ENCODE data around the gene MAP4K1. TPM values are rescaled to one million over a fixed set of nuclear protein-coding genes. Genes with fewer than 3 reads are reported as not detected.

The MAP4K1 gene
- polyA plus RNA-seq, 3 donors, result 19.8 to 41.3 (median 22.4) TPM

- Mint-ChIP-seq H3K27me3 (ENCODE audit: low read depth in 3 of 3) (no peaks in the 10 kb centered on the region), H3K4me3 (no peak overlapping the region), H3K9me3 (no peaks in the 10 kb centered on the region), H3K36me3 (peaks cover 32 to 35% of the 10 kb centered on the region in 2 donors), H3K4me1 (peaks cover 67% of the 10 kb centered on the region), H3K27ac (peak overlapping the region in 5 of 7 donors; percentile 1 to 83 (median 69))
- H3K9me3 ChIP-seq (replicated peaks in 1 of 2; ENCODE audit: control insufficient read depth in 1 of 2, insufficient read depth in 1 of 2, low read length in 2 of 2), result no peaks in the 10 kb centered on the region
- no peaks in the 10 kb centered on the region for H3K27me3 ChIP-seq (ENCODE audit: control insufficient read depth in 2 of 2, insufficient read depth in 2 of 2, low read length in 2 of 2)
- H3K36me3 ChIP-seq (replicated peaks in 1 of 2; ENCODE audit: control insufficient read depth in 1 of 2, insufficient read depth in 2 of 2, low read length in 2 of 2), result peaks cover 5 to 20% of the 10 kb centered on the region in 2 donors
- peaks cover 100% of the 10 kb centered on the region for H3K79me2 ChIP-seq (ENCODE audit: insufficient read depth, low read length)
- no peak for DNase-seq
- peak overlapping the region in 1 of 2 donors; percentile 59 for H3K27ac ChIP-seq (ENCODE audit: low read depth in 1 of 2, low read length in 2 of 2)
- H4K20me1 ChIP-seq (ENCODE audit: insufficient read depth, low read length), result peaks cover 76% of the 10 kb centered on the region
- H3K4me1 ChIP-seq (ENCODE audit: control insufficient read depth in 1 of 2, insufficient read depth in 2 of 2, low read length in 2 of 2), result peaks cover 54 to 65% of the 10 kb centered on the region in 2 donors
- TF ChIP-seq CTCF (IDR thresholded peaks at IDR 0.05), result no peak
- H3K9ac ChIP-seq (ENCODE audit: insufficient read depth, low read length, poor library complexity, severe bottlenecking), result no peak overlapping the region
- intact Hi-C loops (cut with micrococcal nuclease), result loop anchor here in 1 of 2 donors (5.0 kb wide), 1 partner anchor 37 kb away; no protein-coding TSS in a partner anchor
- no peak overlapping the region for H2AFZ ChIP-seq (ENCODE audit: insufficient read depth, low read depth, low read length, poor library complexity, severe bottlenecking)
- H3K4me3 ChIP-seq (replicated peaks in 1 of 3; ENCODE audit: low read depth in 2 of 3, low read length in 3 of 3), result no peak overlapping the region
- no CpG with 5 or more reads among the region's 5 CpGs for WGBS (ENCODE audit: insufficient coverage)
- H3K4me2 ChIP-seq (replicated peaks; ENCODE audit: extremely low read depth, low read length, poor library complexity, severe bottlenecking), result no peak overlapping the region
These were observed 37.5 kb upstream of the MAP4K1 start for GRCh38 chr19:38655148-38655824.

GRCh38 chr19:38654628-38655055, 36.9 kb upstream of the MAP4K1 start:
- Mint-ChIP-seq H3K4me1 (peaks cover 73% of the 10 kb centered on the region), H3K27me3 (ENCODE audit: low read depth in 3 of 3) (no peaks in the 10 kb centered on the region), H3K4me3 (no peak overlapping the region), H3K9me3 (no peaks in the 10 kb centered on the region), H3K36me3 (peaks cover 28 to 30% of the 10 kb centered on the region in 2 donors), H3K27ac (peak overlapping the region in 6 of 7 donors; percentile 1 to 74 (median 61))
- Histone ChIP-seq H2AFZ (ENCODE audit: insufficient read depth, low read depth, low read length, poor library complexity, severe bottlenecking) (no peak overlapping the region), H3K27me3 (ENCODE audit: control insufficient read depth in 2 of 2, insufficient read depth in 2 of 2, low read length in 2 of 2) (no peaks in the 10 kb centered on the region), H3K27ac (ENCODE audit: low read depth in 1 of 2, low read length in 2 of 2) (peak overlapping the region in 1 of 2 donors; percentile 96), H4K20me1 (ENCODE audit: insufficient read depth, low read length) (peaks cover 76% of the 10 kb centered on the region), H3K79me2 (ENCODE audit: insufficient read depth, low read length) (peaks cover 100% of the 10 kb centered on the region), H3K4me2 (replicated peaks; ENCODE audit: extremely low read depth, low read length, poor library complexity, severe bottlenecking) (no peak overlapping the region), H3K36me3 (replicated peaks in 1 of 2; ENCODE audit: control insufficient read depth in 1 of 2, insufficient read depth in 2 of 2, low read length in 2 of 2) (peaks cover 5 to 20% of the 10 kb centered on the region in 2 donors), H3K9me3 (replicated peaks in 1 of 2; ENCODE audit: control insufficient read depth in 1 of 2, insufficient read depth in 1 of 2, low read length in 2 of 2) (no peaks in the 10 kb centered on the region), H3K4me3 (replicated peaks in 1 of 3; ENCODE audit: low read depth in 2 of 3, low read length in 3 of 3) (no peak overlapping the region), H3K4me1 (ENCODE audit: control insufficient read depth in 1 of 2, insufficient read depth in 2 of 2, low read length in 2 of 2) (peaks cover 60 to 71% of the 10 kb centered on the region in 2 donors), H3K9ac (ENCODE audit: insufficient read depth, low read length, poor library complexity, severe bottlenecking) (no peak overlapping the region)
- intact Hi-C loops (cut with micrococcal nuclease), result loop anchor here in 1 of 2 donors (5.0 kb wide), 1 partner anchor 38 kb away; no protein-coding TSS in a partner anchor
- WGBS (ENCODE audit: insufficient coverage), result no CpG with 5 or more reads among the region's 6 CpGs
- no peak for DNase-seq
- no peak for TF ChIP-seq CTCF (IDR thresholded peaks at IDR 0.05)

Data from CD14-positive monocyte (primary cell).